ENCODE data around the gene TMEM165. TPM values are rescaled to one million over a fixed set of nuclear protein-coding genes. Genes with fewer than 3 reads are reported as not detected.
A peak's percentile ranks its signal among the peaks of the same experiment; 100 is the strongest.

TMEM165 gene
- total RNA-seq, 1 experiment from 2014 or later, result 119 TPM

DNA sequence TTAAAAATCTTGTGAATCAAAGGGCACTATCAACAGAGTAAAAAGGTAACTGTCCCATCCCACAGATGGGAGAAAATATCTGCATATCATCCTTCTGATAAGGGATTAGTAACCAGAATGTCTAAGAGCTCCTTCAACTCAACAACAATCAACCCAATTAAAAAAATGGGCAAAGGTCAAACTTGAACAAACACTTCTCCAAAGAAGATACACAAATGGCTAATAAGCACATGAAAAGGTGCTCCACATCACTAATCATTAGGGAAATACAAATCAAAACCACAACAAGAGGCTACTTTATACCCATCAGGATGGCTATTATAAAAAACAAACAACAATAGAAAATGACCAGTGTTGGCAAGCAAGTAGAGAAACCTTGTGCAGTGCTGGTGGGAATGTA is 43.3 kb downstream of the TMEM165 start:
- ChIA-PET POLR2A (interaction anchor here (0.6 to 1.4 kb wide), 5 partner anchors 24 to 421 kb away, joined by 3 read pairs; partner anchors contain the start of gene CLOCK), CTCF (interaction anchor here (0.6 to 1.5 kb wide), 3 partner anchors 92 to 423 kb away, joined by 4 read pairs; partner anchors contain the start of gene SRD5A3)
- Mint-ChIP-seq H3K4me1 (ENCODE audit: insufficient read depth, unreplicated experiment) (no peaks in the 10 kb centered on the region), H3K9me3 (ENCODE audit: unreplicated experiment) (no peaks in the 10 kb centered on the region), H3K27ac (ENCODE audit: low read depth, unreplicated experiment) (no peak overlapping the region), H3K36me3 (ENCODE audit: insufficient read depth, unreplicated experiment) (peaks cover 54% of the 10 kb centered on the region), H3K27me3 (ENCODE audit: insufficient read depth, unreplicated experiment) (no peaks in the 10 kb centered on the region), H3K4me3 (ENCODE audit: unreplicated experiment) (no peak overlapping the region)
- DNase-seq (ENCODE audit: unreplicated experiment), result no peak
- TF ChIP-seq, protein P1, sequence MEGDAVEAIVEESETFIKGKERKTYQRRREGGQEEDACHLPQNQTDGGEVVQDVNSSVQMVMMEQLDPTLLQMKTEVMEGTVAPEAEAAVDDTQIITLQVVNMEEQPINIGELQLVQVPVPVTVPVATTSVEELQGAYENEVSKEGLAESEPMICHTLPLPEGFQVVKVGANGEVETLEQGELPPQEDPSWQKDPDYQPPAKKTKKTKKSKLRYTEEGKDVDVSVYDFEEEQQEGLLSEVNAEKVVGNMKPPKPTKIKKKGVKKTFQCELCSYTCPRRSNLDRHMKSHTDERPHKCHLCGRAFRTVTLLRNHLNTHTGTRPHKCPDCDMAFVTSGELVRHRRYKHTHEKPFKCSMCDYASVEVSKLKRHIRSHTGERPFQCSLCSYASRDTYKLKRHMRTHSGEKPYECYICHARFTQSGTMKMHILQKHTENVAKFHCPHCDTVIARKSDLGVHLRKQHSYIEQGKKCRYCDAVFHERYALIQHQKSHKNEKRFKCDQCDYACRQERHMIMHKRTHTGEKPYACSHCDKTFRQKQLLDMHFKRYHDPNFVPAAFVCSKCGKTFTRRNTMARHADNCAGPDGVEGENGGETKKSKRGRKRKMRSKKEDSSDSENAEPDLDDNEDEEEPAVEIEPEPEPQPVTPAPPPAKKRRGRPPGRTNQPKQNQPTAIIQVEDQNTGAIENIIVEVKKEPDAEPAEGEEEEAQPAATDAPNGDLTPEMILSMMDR (IDR thresholded peaks at IDR 0.05; ENCODE audit: unreplicated experiment), result no peak
- intact Hi-C loops (cut with micrococcal nuclease), result loop anchor here (5.0 kb wide), 1 partner anchor 92 kb away; the partner anchor contains the start of gene SRD5A3
- no TSS peak for BruUV-seq (replicated peaks)

DNA sequence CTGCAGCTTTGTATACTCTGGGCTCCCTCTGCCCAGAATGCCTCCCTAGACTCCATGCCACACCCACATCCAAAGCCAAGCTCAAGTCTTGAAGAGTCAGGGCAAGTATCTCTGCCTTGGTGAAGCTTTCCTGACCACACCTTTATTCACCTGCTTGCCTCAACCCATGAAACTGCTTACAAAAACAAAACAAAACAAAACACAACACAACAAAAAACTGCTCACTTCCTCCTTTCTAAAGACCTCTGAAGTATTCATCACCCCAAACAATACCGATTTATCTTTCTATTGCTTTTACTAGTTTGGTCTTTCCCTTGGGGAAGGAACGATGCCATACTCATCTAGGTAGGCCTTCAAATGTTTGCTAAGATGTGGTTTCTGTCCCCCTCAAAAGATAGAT is 45.0 kb downstream of the TMEM165 start:
- Mint-ChIP-seq H3K4me3 (ENCODE audit: unreplicated experiment) (no peak overlapping the region), H3K9me3 (ENCODE audit: unreplicated experiment) (no peaks in the 10 kb centered on the region), H3K4me1 (ENCODE audit: insufficient read depth, unreplicated experiment) (no peaks in the 10 kb centered on the region), H3K27ac (ENCODE audit: low read depth, unreplicated experiment) (no peak overlapping the region), H3K27me3 (ENCODE audit: insufficient read depth, unreplicated experiment) (no peaks in the 10 kb centered on the region), H3K36me3 (ENCODE audit: insufficient read depth, unreplicated experiment) (peaks cover 48% of the 10 kb centered on the region)
- POLR2A ChIA-PET, result no interaction called here
- BruUV-seq (replicated peaks), result no TSS peak
- CTCF ChIA-PET, result interaction anchor here (0.6 kb wide), 1 partner anchor 92 kb away, joined by 3 read pairs; no protein-coding TSS in a partner anchor
- TF ChIP-seq, protein P1 (IDR thresholded peaks at IDR 0.05; ENCODE audit: unreplicated experiment), result no peak
- no peak for DNase-seq (ENCODE audit: unreplicated experiment)
- intact Hi-C loops (cut with micrococcal nuclease), result no loop called here

DNA sequence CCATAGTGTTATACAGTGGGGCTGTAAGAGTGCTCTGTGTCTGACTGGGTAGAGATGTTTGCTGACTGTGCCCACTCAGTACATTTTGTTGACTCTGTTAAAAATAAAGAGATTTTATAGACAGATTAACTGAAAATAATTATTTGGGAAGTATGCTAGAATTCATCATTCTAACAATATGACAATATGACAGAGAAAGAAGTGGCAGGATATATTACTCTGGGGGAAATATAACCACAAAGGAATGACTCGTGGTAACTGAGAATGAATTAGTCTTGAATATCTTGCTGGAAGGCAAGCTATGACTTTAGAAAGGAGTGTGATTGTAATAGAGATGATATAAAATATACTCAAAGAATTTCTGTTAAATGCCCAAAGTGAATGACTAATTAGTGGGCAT is 46.8 kb downstream of the TMEM165 start:
- BruUV-seq (replicated peaks), result no TSS peak
- no peaks in the 10 kb centered on the region for H3K4me1 Mint-ChIP-seq (ENCODE audit: insufficient read depth, unreplicated experiment)
- no peaks in the 10 kb centered on the region for H3K27me3 Mint-ChIP-seq (ENCODE audit: insufficient read depth, unreplicated experiment)
- intact Hi-C loops (cut with micrococcal nuclease), result no loop called here
- H3K4me3 Mint-ChIP-seq (ENCODE audit: unreplicated experiment), result no peak overlapping the region
- ChIA-PET POLR2A (interaction anchor here (0.7 to 0.8 kb wide), 2 partner anchors 103 to 523 kb away, joined by 3 to 4 read pairs; no protein-coding TSS in a partner anchor), CTCF (interaction anchor here (0.7 to 1.1 kb wide), 2 partner anchors 83 to 103 kb away, joined by 3 read pairs; no protein-coding TSS in a partner anchor)
- TF ChIP-seq, protein P1 (IDR thresholded peaks at IDR 0.05; ENCODE audit: unreplicated experiment), result no peak
- peaks cover 50% of the 10 kb centered on the region for H3K36me3 Mint-ChIP-seq (ENCODE audit: insufficient read depth, unreplicated experiment)
- no peak overlapping the region for H3K27ac Mint-ChIP-seq (ENCODE audit: low read depth, unreplicated experiment)
- no peaks in the 10 kb centered on the region for H3K9me3 Mint-ChIP-seq (ENCODE audit: unreplicated experiment)
- no peak for DNase-seq (ENCODE audit: unreplicated experiment)

DNA sequence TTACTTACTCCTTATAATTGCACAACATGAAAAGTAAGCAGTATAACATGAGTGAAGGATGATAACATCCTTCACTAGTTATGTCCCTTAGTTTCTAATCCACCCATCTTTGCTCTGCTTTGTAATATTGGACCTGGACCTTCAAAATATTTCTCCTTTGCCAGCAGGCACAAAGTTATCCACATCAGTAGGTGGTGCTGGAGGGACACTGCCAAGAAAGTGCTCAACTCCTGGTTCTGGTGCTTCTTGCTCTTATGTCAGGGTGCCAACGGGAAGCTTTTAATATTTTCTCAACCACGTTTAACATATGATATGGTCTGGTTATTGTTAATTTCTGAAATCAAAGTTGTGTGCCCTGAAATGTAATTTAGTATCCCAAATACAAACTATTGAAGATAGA is 49.1 kb downstream of the TMEM165 start:
- TF ChIP-seq, protein P1 (IDR thresholded peaks at IDR 0.05; ENCODE audit: unreplicated experiment), result peak; percentile 55
- Mint-ChIP-seq H3K4me1 (ENCODE audit: insufficient read depth, unreplicated experiment) (peaks cover 6% of the 10 kb centered on the region), H3K36me3 (ENCODE audit: insufficient read depth, unreplicated experiment) (peaks cover 65% of the 10 kb centered on the region), H3K4me3 (ENCODE audit: unreplicated experiment) (no peak overlapping the region), H3K27me3 (ENCODE audit: insufficient read depth, unreplicated experiment) (no peaks in the 10 kb centered on the region), H3K27ac (ENCODE audit: low read depth, unreplicated experiment) (no peak overlapping the region), H3K9me3 (ENCODE audit: unreplicated experiment) (no peaks in the 10 kb centered on the region)
- intact Hi-C loops (cut with micrococcal nuclease), result loop anchor here (1.0 to 2.0 kb wide), 5 partner anchors 102 to 422 kb away; partner anchors contain the start of genes CLOCK and NMU
- POLR2A ChIA-PET, result interaction anchor here (0.5 to 1.7 kb wide), 3 partner anchors 107 to 421 kb away, joined by 3 to 4 read pairs (median 4); no protein-coding TSS in a partner anchor
- CTCF ChIA-PET, result interaction anchor here (0.6 to 3.8 kb wide), 21 partner anchors 8 to 422 kb away, joined by 3 to 32 read pairs (median 5); partner anchors contain the start of genes NMU and SRD5A3
- BruUV-seq (replicated peaks), result no TSS peak
- peak; percentile 43 for DNase-seq (ENCODE audit: unreplicated experiment)
